ENCODE data around the gene BCL11A.

Gene BCL11A

DNA sequence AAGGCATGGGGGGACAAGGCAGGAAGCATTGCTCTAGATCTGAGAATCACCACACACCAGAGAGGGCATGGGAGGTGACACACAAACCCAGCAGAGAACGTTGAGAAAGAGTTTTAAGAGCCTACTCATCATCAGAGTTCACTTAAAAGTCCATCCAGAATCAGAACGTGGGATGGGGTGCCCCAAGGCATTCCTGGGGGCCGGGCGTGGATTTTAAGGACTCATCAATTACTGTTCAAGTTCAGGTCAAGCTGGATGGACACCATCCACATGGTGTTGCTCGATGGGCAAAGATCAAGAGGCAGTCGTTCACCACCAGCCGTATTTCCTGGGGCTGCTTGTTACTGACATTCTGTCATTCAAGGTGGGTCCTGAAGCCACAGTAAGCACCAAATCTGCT, 34.9 kb downstream of the BCL11A start:
- no peak for TF ChIP-seq CTCF (IDR thresholded peaks at IDR 0.05; ENCODE audit: insufficient read depth, low read depth, low read length, missing control alignments)

GRCh38 chr2:60517446-60517845, 36.0 kb downstream of the BCL11A start:
- H3K4me3 ChIP-seq (ENCODE audit: low read length), result no peak overlapping the region
- no peak for DNase-seq (ENCODE audit: low read depth)
- no peak for TF ChIP-seq CTCF (IDR thresholded peaks at IDR 0.05; ENCODE audit: insufficient read depth, low read depth, low read length, missing control alignments)

More for the DNA sequence above, 34.9 kb downstream of the BCL11A start:
- DNase-seq (ENCODE audit: low read depth), result no peak
- no peak overlapping the region for H3K4me3 ChIP-seq (ENCODE audit: low read length)

GRCh38 chr2:60516826-60517225, 36.6 kb downstream of the BCL11A start:
- DNase-seq (ENCODE audit: low read depth), result no peak
- TF ChIP-seq CTCF (IDR thresholded peaks at IDR 0.05; ENCODE audit: insufficient read depth, low read depth, low read length, missing control alignments), result no peak
- H3K4me3 ChIP-seq (ENCODE audit: low read length), result no peak overlapping the region

DNA sequence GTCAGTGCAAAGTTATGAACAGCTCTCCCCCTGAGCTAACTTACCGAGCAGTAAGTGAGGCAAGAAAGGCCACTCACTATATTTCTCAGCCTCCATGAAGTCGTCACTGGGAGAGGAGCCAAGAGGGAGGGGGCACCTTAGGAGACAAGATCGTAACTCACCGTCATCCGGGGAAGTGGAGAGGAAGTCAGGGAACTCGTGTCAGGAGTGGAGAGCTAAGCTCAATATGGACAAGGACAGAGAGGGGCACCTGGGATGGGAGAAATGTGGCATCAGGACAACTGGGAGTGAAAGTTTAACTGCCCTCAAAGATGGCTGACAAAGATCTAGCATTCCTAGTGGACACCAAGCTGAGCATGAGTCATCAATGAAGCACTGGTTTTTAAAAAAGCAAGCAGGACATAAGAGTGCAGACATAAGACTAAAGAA, 37.1 kb downstream of the BCL11A start:
- no peak for TF ChIP-seq CTCF (IDR thresholded peaks at IDR 0.05; ENCODE audit: insufficient read depth, low read depth, low read length, missing control alignments)
- peak; percentile 57 for DNase-seq (ENCODE audit: low read depth)
- no peak overlapping the region for H3K4me3 ChIP-seq (ENCODE audit: low read length)

GRCh38 chr2:60515721-60516226, 37.7 kb downstream of the BCL11A start:
- no peak for TF ChIP-seq CTCF (IDR thresholded peaks at IDR 0.05; ENCODE audit: insufficient read depth, low read depth, low read length, missing control alignments)
- peak; percentile 84 for DNase-seq (ENCODE audit: low read depth)
- no peak overlapping the region for H3K4me3 ChIP-seq (ENCODE audit: low read length)

DNA sequence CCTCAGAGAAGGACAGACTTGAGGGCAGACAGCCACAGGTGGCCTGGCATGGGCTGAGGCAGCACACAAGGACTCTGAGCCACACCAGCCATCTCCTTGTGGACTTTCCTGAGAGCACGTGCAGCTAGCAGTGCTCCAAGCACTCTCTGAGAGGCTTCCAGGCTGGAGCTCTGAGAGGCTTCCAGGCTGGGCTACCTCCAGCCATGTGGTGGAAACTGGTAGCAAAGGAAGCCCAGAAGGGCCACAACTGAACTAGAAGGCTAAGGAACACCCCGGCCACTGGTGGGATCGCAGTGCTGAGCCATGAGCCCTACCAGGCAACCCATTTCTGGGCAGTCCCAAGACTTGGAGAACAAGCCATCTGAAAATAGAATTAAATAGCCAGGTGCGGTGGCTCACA, 39.5 kb downstream of the BCL11A start:
- no peak for DNase-seq (ENCODE audit: low read depth)
- H3K4me3 ChIP-seq (ENCODE audit: low read length), result no peak overlapping the region
- TF ChIP-seq CTCF (IDR thresholded peaks at IDR 0.05; ENCODE audit: insufficient read depth, low read depth, low read length, missing control alignments), result no peak

DNA sequence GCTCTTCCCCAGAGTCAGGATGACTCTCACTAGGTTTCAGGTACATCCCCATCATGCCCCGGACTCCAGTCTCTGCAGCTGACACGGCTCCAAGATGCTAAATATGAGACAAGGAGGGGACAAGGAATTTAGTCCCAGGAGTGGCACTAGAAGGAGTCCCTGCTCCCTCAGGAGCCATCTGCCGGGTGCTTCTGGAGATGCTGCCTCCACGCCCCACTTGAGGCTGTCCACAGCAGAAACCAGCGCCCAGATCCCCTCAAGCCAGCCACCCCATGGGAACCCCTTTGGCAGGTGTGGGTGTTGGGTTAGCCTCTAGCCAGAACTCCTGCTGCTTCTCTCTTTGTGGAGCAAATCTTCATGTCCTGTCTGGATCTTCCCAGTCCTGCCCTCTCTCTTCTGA, 40.3 kb downstream of the BCL11A start:
- DNase-seq (ENCODE audit: low read depth), result no peak
- TF ChIP-seq CTCF (IDR thresholded peaks at IDR 0.05; ENCODE audit: insufficient read depth, low read depth, low read length, missing control alignments), result no peak
- H3K4me3 ChIP-seq (ENCODE audit: low read length), result no peak overlapping the region

Measured in epithelial cell of esophagus (primary cell).